GM21526 (cell line): Measurements from ENCODE around the gene STRIP1.

ENCODE experiments used
- ATAC-seq: cut with Tn5 transposase; IDR thresholded peaks from one replicate; pipeline ENCODE4 v1.9.1; 2021; ENCODE audit warnings: moderate library complexity; ENCODE audit not compliant: unreplicated experiment, low FRiP score

STRIP1 gene

DNA sequence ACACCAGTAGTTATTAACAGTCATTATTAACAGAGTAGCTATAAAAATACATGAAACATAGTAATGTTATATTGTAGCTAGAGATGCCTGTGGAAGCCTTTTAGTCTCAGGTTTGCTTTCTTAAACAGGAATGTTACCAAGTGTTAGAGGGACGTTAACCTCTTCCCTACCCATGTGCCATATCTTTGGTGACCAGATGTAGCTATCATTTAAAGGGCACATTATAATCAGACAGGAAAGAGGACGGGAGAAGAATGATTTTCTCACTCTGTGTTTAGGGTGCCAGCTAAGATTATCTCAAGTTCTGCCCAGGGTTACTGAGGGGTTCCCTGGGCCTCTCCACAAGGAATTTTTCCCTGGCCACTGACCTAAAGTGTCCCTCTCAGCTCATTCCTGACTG lies 57.0 kb downstream of the STRIP1 start:
- ATAC-seq: no peak

DNA sequence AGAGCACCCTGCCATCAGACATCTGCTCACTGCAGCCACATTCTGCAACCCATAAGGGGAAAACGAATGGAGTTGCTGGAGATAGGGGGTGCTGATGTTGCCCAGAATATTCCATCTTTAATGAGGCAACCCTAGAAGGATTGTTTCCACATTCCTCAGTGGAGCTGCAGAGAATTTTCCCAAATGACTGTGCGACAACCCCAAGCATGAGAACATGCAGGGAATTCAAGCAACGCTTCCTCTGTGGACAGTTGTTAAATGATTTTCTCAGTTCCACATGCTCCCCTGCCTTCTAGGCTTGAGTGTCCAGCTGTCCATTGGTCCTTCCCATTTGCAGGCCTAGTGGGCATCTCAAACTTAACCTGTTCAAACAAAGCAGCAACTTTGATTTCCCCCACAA lies 57.4 kb downstream of the STRIP1 start:
- no peak for ATAC-seq

DNA sequence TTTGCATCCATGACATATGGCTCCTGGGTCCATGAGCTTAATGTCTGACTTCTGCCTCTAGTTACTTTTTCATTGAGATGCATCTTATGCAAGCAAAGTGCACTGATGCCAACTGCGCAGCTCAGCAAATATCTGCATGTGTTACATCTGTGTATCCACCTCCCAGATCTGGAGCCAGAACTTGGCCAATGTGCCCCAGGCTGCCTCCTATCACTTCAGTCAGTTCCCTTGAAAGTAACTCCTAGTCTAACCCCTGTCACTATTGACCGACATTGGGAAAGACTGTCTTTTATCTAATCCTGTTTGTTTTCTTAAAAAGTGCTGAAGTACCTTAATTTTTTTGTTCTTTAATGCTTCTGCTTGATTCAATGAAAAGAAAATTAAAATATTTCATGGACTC lies 58.6 kb downstream of the STRIP1 start:
- ATAC-seq: no peak

DNA sequence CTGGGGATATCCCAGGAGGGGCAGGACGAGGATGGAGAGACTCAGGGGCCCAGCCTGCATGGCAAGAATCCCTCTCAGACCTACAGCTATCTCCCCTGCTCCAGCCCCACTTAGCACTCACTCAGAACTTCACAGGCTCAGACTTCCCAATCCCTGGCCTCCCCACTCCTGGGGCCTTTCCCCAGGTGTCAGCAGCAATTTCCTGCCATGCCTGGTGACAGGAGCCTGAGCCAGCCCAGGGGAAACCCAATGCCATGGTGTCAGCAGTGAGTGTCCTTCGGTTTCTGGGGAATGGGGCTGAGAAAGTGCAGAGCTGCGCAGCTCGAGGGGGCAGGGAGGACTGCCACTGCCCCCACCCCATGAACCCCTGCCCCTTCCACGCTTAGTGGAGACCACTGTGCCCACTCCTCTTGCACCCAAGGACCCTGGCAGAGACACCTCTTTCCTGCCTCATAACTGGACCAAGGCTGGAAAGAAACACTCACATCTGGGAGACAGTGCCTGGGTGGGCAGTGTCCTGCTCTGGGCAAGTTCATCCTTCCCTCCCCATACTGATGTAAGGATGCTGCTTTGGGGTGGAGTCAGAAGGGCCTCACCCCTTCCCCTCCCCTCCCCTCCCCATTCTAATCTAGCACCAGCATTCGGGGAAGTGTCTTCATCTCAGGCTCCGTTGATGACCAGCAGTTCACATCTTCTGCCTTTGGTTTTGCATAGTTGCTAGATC lies 60.7 kb downstream of the STRIP1 start:
- ATAC-seq: no peak

DNA sequence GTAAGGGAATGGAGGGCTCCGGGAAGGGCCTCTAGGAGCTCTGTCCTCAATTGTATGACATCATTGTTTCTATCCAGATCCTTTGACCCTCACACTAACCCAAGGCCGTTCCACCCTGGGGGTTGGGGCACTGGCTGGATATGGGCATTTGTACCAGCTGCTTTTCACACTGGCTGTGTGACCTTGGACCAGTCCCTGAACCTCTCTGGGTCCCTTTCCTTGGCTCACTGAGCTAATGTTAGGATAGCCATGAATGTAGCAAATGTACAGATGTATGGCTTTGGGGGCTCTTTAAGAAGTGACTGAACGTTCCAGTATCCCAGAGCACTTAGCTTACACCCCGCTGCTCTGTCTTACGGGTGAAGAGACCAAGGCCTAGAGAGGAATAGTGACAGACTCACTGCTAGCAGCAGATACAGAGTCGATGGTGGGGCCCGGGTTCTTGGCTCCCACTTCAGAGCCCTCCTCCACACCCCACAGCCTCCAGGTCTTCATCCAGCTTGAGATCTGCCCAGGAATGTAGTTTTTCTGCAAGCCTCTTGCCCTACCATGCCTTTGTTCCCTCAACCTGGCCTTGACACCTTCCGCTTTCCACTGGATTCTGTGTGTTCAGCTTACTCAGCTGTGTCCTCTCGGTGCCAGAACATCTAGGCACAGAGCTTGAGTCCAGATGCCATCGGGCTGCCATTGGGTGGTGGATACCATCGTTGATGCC lies 63.2 kb downstream of the STRIP1 start:
- no peak for ATAC-seq

DNA sequence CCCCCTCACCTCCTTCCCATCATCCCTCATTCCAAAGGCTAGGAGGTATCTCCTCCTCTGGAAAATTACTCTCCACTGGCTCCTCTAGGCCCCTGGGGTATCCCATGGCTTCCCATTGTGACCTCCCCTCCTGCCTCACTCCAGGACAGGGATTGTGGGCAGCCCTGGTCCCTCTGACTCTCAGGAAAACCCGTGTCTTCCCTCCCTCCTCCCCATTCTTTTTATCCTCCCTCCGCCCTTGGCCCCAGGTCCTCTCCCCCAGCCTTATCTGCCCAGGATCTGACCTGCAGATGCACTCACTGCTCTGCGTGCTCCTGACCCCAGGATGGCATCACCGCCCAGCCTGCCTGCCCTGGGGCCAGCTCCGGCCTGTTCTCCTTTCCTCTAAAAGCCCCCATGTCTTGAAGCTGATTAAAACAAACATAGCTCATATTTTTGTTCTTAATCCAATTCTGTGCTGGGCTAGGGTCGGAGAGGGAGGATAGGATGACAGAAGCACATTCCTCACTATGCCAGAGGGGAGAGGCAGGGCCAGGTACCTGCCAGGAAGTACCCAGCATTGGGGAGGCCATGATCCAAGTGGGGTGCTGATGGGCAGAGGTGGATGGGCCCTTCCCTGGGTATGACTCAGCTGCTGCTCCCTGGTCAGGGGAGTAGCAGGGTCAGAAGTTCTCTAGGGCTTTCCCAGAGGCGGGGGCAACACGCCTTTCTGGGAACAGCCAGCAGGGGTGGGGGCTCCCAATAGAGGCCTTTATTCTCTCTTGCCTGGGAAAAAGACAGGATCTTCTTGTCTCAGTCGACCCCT lies 64.0 kb downstream of the STRIP1 start:
- no peak for ATAC-seq

DNA sequence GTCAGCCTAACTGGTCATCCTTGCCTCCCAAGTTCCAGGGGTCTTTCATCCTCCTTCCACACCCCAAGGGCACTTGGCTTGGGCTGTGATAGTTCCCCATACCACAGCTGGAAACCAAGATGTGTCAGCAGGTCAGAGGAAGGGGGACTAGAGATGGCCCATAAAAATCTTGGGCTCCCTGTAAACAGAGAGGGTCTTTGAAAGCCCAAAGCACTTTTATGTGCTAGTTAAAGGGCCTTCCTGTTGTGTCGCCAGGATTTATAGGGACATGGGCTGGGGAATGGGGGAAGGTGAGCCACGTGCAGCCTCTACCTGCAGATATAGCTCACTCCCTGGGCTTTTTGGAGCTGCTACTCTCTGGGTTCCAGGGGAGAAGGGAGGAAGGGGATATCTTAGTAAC lies 65.9 kb downstream of the STRIP1 start:
- no peak for ATAC-seq

DNA sequence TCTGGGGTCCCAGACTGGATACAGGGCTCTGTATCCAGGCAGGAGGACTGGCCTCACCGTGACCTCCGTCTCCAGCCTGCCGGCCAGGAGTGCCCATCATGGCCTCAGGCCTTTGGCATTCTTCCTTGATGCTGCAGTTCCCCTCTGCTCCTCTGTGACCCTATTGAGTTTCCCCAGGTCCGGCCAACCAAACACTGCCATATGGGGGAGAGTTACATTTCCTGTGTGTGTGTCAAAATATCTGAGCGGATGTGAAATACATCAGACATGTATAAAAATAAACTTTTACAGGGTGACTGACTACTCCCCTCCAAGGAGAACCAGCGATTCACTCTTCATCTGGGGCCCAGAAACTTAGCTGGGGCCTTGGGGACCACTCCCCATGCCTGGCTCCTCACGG lies 67.7 kb downstream of the STRIP1 start:
- ATAC-seq: no peak
